Endothelial cell of umbilical vein (primary cell): Measurements from ENCODE around the gene NEUROD4. TPM values are rescaled to one million over a fixed set of nuclear protein-coding genes. Genes with fewer than 3 reads are reported as not detected.

Experiments used
- BruUV-seq: library from RNA; stranded (reverse); fragments of 400-500 nt; replicated peaks from 2 replicates; lab custom pipeline; 2021; lab: Mats Ljungman, UMichigan
- CTCF ChIA-PET: fragments of 300-600, 350-600 bp; sonication (Branson Sonifier 250); formaldehyde crosslinking; loops from one replicate; lab custom pipeline; 2021; ENCODE audit warnings: antibody characterized with exemption, inconsistent platforms; lab: Charles Lee
- POLR2A ChIA-PET: fragments of 300-600, 350-600 bp; sonication (Branson Sonifier 250); formaldehyde crosslinking; loops from one replicate; lab custom pipeline; 2021; ENCODE audit warnings: antibody characterized with exemption, inconsistent platforms; lab: Charles Lee
- DNase-seq: peaks from one replicate; pipeline ENCODE4 v3.0.0-alpha.2; 2011; ENCODE audit warnings: low read depth, low spot score
- FAIRE-seq: peaks from 2 replicates; lab custom pipeline; 2011; peaks lifted over from hg19 to GRCh38; lab: Jason Lieb, UNC
- H2AFZ ChIP-seq: 2 replicates; pipeline ENCODE4 v1.6.0; 2012; ENCODE audit warnings: low read depth, low read length, control low read depth, inconsistent platforms
- H3K27ac ChIP-seq: 2 replicates; pipeline ENCODE4 v1.5.1; 2011; ENCODE audit warnings: low read depth, mild to moderate bottlenecking, control low read depth, low read length, moderate library complexity; ENCODE audit not compliant: insufficient read depth
- H3K27me3 ChIP-seq, 2 experiments: 2 replicates each; pipeline versions ENCODE4 v1.6.0 to v1.6.1; 2011; ENCODE audit warnings: low read length in 2 of 2, mixed read lengths in 1 of 2; ENCODE audit not compliant: control insufficient read depth in 2 of 2, insufficient read depth in 2 of 2
- H3K36me3 ChIP-seq, 2 experiments: 2 replicates in 1 of 2; 3 replicates in 1 of 2; pipeline ENCODE4 v1.5.1; 2011; ENCODE audit warnings: low read length in 2 of 2, mild to moderate bottlenecking in 1 of 2, moderate library complexity in 1 of 2; ENCODE audit not compliant: control insufficient read depth in 2 of 2, insufficient read depth in 2 of 2; ENCODE audit errors: extremely low read depth in 1 of 2
- H3K4me1 ChIP-seq: 3 replicates; pipeline ENCODE4 v1.5.1; 2011; ENCODE audit warnings: mild to moderate bottlenecking, low read length; ENCODE audit not compliant: control insufficient read depth, insufficient read depth; ENCODE audit errors: extremely low read depth
- H3K4me2 ChIP-seq: 2 replicates; pipeline ENCODE4 v1.6.1; 2011; ENCODE audit warnings: low read length, control low read depth, mixed read lengths; ENCODE audit not compliant: insufficient read depth
- H3K4me3 ChIP-seq, 3 experiments: fragments of 200-600 bp in 1 of 3; sonication (generic), shearing (Covaris generic) in 1 of 3; replicated peaks in 1 of 3; 2 replicates each; pipeline ENCODE4 v1.5.1; 2011 to 2016; ENCODE audit warnings: control low read depth in 3 of 3, low read length in 3 of 3, mild to moderate bottlenecking in 2 of 3, inconsistent platforms in 1 of 3, low read depth in 1 of 3, moderate library complexity in 1 of 3; ENCODE audit not compliant: insufficient read depth in 1 of 3
- H3K79me2 ChIP-seq: 2 replicates; pipeline ENCODE4 v1.6.0; 2012; ENCODE audit warnings: low read length, inconsistent platforms; ENCODE audit not compliant: control insufficient read depth, insufficient read depth
- H3K9ac ChIP-seq: replicated peaks from 2 replicates; pipeline ENCODE3; 2011; ENCODE audit warnings: low read length, control low read depth; ENCODE audit not compliant: insufficient read depth; ENCODE audit errors: extremely low read depth
- H3K9me1 ChIP-seq: replicated peaks from 3 replicates; pipeline ENCODE4 v1.6.0; 2011; ENCODE audit warnings: mild to moderate bottlenecking, low read length; ENCODE audit not compliant: control insufficient read depth, insufficient read depth; ENCODE audit errors: extremely low read depth
- H3K9me3 ChIP-seq: replicated peaks from 2 replicates; pipeline ENCODE4 v1.5.1; 2012; ENCODE audit warnings: low read length, inconsistent platforms; ENCODE audit not compliant: control insufficient read depth, insufficient read depth
- H4K20me1 ChIP-seq: replicated peaks from 2 replicates; pipeline ENCODE3; 2011; ENCODE audit warnings: mild to moderate bottlenecking, low read length; ENCODE audit not compliant: control insufficient read depth, insufficient read depth; ENCODE audit errors: extremely low read depth
- EZH2 ChIP-seq: IDR thresholded peaks from 2 replicates; pipeline ENCODE4 v1.6.1; 2012; ENCODE audit warnings: borderline replicate concordance, low read depth, mild to moderate bottlenecking, moderate library complexity, low read length, inconsistent platforms; ENCODE audit not compliant: severe bottlenecking
- FOS ChIP-seq: IDR thresholded peaks from 2 replicates; pipeline ENCODE4 v1.6.1; 2011; ENCODE audit warnings: mild to moderate bottlenecking, low read length, moderate library complexity, borderline replicate concordance; ENCODE audit not compliant: insufficient read depth
- GATA2 ChIP-seq: IDR thresholded peaks from 2 replicates; pipeline ENCODE4 v1.7.0; 2011; ENCODE audit warnings: low read depth, mild to moderate bottlenecking, moderate library complexity, mixed read lengths, low read length; ENCODE audit not compliant: insufficient read length, insufficient read depth
- JUN ChIP-seq: IDR thresholded peaks from 2 replicates; pipeline ENCODE4 v1.6.1; 2011; ENCODE audit warnings: borderline replicate concordance, low read depth; ENCODE audit not compliant: insufficient read length, insufficient read depth
- MYC ChIP-seq: IDR thresholded peaks from one replicate; pipeline ENCODE4 v1.6.1; 2011; ENCODE audit warnings: mild to moderate bottlenecking, low read depth, low read length
- POLR2A ChIP-seq: IDR thresholded peaks from 2 replicates; pipeline ENCODE4 v1.6.1; 2012; ENCODE audit warnings: low read depth, mild to moderate bottlenecking, control low read depth, low read length
- POLR2AphosphoS5 ChIP-seq: IDR thresholded peaks from 2 replicates; pipeline ENCODE4 v1.6.1; 2012; ENCODE audit warnings: low read depth, mild to moderate bottlenecking, control low read depth, low read length, moderate library complexity; ENCODE audit not compliant: insufficient read depth
- dilution Hi-C: fragments of 300-500 bp; cut with MboI; formaldehyde crosslinking; loops from one replicate; pipeline ENCODE4 v1.15.0; 2019; ENCODE audit warnings: low sequenced_read_pairs; ENCODE audit not compliant: extremely low pct_ligation_motif_present
- intact Hi-C: fragments of 100-400 bp; cut with micrococcal nuclease; formaldehyde crosslinking; loops from one replicate; pipeline ENCODE4 v1.10.0; 2022
- polyA plus RNA-seq, 4 experiments: library from polyadenylated mRNA; depleted of rRNA in 3 of 4; stranded (reverse) in 3 of 4; unstranded in 1 of 4; fragments of >200 nt; gene quantifications; 2 replicates each; pipeline versions ENCODE4 v1.2.1 to v1.2.3, GENCODE V29; 2011 to 2012; ENCODE audit warnings: missing spikeins in 1 of 4
- total RNA-seq: library from RNA; stranded (reverse); gene quantifications from 2 replicates; pipeline ENCODE4 v1.2.3, GENCODE V29; 2021
- TF ChIP-seq, protein P1 (sequence below), 2 donors: IDR thresholded peaks; 1 replicate in 1 of 2; 2 replicates in 1 of 2; pipeline ENCODE4 v1.5.1; 2011; ENCODE audit warnings: low read length in 2 of 2, mild to moderate bottlenecking in 2 of 2, moderate library complexity in 2 of 2, control low read depth in 1 of 2, inconsistent platforms in 1 of 2, low read depth in 1 of 2; ENCODE audit not compliant: insufficient read depth in 1 of 2; ENCODE audit errors: extremely low read depth in 1 of 2
- TF ChIP-seq, protein P2 (sequence below): IDR thresholded peaks from 2 replicates; pipeline ENCODE4 v1.6.1; 2011; ENCODE audit not compliant: insufficient read depth, insufficient read length

The NEUROD4 gene
- total and polyA plus RNA-seq, 2 donors (not counting 3 experiments of a cell fraction or from before 2014, with no cell fraction given): not detected

DNA sequence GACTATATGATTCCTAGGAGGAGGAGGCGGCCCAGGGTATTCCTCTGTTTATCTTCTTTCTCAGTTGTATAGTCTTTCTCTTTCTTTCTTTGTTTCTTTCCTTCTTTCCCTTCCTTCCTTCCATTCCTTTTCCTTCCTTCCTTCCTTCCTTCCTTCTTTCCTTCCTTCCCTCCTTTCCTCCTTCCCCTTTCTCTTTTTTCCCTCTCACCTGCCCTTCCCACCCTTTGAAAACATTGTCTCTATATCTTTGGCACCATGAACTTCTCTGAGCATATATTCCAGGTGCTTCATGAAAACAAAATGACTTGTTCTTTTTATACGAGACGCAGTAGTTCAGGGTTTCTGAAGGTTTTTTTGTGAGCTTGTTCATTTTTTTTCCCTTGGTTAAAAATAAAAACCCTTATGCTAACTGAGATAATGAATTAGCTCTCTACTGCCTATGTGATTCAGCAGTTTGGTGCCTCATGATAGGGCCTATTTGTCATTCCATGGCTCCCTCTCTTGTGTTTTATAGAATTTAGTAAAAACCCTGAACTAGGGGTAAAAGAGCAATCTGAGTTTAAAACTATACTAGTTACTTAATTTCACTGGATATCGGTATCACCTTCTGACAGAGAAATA is 32.1 kb upstream of the NEUROD4 start:
- ChIA-PET POLR2A (no interaction called here), CTCF (interaction anchor here (0.9 to 1.1 kb wide), 2 partner anchors 81 to 127 kb away, joined by 3 read pairs; no protein-coding TSS in a partner anchor)
- H3K9me3 ChIP-seq: no peaks in the 10 kb centered on the region
- no peaks in the 10 kb centered on the region for H3K9me1 ChIP-seq
- no peak overlapping the region for H3K4me2 ChIP-seq
- no peaks in the 10 kb centered on the region for H3K79me2 ChIP-seq
- dilution Hi-C loops: no loop called here
- H2AFZ ChIP-seq: no peak overlapping the region
- H3K27ac ChIP-seq: no peak overlapping the region
- H3K36me3 ChIP-seq: no peaks in the 10 kb centered on the region
- BruUV-seq: no TSS peak
- FAIRE-seq: no peak
- DNase-seq: no peak
- peaks cover 0 to 4% of the 10 kb centered on the region in 2 experiments for H3K27me3 ChIP-seq
- intact Hi-C loops: no loop called here
- no peaks in the 10 kb centered on the region for H4K20me1 ChIP-seq
- no peak overlapping the region for H3K4me3 ChIP-seq
- no peaks in the 10 kb centered on the region for H3K4me1 ChIP-seq
- H3K9ac ChIP-seq: no peak overlapping the region
- TF ChIP-seq EZH2 (no peak), GATA2 (no peak), POLR2AphosphoS5 (no peak), POLR2A (no peak), JUN (no peak), FOS (no peak), MYC (no peak)
- TF ChIP-seq, protein P1, sequence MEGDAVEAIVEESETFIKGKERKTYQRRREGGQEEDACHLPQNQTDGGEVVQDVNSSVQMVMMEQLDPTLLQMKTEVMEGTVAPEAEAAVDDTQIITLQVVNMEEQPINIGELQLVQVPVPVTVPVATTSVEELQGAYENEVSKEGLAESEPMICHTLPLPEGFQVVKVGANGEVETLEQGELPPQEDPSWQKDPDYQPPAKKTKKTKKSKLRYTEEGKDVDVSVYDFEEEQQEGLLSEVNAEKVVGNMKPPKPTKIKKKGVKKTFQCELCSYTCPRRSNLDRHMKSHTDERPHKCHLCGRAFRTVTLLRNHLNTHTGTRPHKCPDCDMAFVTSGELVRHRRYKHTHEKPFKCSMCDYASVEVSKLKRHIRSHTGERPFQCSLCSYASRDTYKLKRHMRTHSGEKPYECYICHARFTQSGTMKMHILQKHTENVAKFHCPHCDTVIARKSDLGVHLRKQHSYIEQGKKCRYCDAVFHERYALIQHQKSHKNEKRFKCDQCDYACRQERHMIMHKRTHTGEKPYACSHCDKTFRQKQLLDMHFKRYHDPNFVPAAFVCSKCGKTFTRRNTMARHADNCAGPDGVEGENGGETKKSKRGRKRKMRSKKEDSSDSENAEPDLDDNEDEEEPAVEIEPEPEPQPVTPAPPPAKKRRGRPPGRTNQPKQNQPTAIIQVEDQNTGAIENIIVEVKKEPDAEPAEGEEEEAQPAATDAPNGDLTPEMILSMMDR (IDR thresholded peaks at IDR 0.05; ENCODE audit: extremely low read depth in 1 of 2, insufficient read depth in 1 of 2, low read depth in 1 of 2, low read length in 2 of 2): no peak
- TF ChIP-seq, protein P2, sequence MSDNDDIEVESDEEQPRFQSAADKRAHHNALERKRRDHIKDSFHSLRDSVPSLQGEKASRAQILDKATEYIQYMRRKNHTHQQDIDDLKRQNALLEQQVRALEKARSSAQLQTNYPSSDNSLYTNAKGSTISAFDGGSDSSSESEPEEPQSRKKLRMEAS: no peak
